Measurements from ENCODE around the gene BCAP31. TPM values are rescaled to one million over a fixed set of nuclear protein-coding genes. Genes with fewer than 3 reads are reported as not detected.
"Not testable (repeated sequence)": the region's sequence is repeated elsewhere in the genome, so short reads cannot be mapped to it uniquely, and the experiment has no call there.

The BCAP31 gene
- total RNA-seq, 1 experiment from 2014 or later: 219 TPM

DNA sequence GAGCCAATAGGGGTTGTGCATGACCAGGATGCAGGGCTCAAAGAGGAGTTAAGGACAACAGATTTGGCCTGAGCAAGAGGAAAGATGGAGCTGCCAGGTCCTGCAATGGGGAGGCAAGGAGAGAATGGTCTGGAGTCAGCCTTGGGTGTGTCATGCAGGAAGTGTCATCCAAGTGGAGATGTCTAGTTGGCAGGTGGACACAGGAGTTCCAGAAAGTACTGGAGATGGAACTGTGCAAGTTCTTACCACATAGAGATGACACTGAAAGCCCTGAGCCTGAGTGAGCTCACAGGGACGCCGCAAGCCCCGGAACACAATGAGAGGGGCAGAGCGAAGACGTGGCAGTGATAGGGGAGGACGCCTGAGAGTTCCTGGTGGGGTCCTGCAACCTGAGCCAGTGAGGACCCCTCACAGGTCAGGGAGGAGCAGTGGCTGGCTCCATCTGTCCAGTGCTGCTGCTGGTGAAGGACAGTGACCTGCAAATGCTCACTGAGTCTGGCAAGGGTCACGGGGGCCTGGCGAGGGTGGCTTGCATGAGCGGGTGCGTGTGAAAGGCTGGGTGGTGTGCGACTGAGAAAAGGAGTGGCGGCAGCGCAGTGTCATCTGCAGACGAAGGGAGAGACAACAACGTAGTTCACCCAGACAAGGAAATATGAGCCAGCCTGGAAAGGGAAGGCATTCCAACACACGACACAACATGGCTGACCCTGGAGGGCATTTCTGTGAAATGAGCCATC lies 27.0 kb downstream of the BCAP31 start:
- not testable (repeated sequence) for DNase-seq (ENCODE audit: extremely low read depth, low read depth)

DNA sequence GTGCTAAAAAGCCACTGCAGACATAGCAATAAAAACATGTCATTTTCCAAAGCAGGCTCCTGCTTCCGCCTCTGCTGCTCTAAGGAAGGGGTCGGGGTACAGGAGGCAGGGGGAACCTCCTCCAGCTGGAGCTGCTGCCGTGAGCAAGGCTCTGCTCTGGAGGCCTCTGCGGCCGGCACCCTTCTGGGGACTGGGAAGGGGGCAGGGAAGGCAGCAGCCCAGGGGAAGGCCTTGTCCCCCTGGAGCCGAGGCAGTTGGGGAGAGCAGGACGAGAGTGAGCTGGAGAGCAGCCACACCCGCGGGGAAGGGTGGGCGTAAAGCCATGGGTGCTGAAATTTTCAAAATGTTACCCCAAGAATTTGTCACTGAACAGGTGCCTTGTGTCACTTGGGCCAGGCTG lies 27.6 kb downstream of the BCAP31 start:
- not testable (repeated sequence) for DNase-seq (ENCODE audit: extremely low read depth, low read depth)

- DNase-seq (ENCODE audit: extremely low read depth, low read depth): no peak
These were observed 28.1 kb downstream of the BCAP31 start for GRCh38 chrX:153696100-153696499.

DNA sequence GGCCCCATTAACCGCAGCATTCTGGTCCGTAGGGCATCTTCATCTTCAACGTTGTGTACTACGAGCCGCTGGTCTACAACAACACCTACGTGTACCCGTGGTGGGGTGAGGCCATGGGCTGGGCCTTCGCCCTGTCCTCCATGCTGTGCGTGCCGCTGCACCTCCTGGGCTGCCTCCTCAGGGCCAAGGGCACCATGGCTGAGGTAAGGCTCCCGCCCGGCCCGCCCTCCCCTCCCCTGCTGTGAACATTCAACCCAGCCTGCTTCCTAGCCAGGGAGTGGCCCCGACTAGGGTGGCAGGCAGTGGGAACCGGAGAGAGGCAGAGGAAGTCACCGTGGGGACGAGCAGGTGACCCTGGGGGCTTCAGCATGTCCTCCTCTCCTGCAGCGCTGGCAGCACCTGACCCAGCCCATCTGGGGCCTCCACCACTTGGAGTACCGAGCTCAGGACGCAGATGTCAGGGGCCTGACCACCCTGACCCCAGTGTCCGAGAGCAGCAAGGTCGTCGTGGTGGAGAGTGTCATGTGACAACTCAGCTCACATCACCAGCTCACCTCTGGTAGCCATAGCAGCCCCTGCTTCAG lies 29.4 kb downstream of the BCAP31 start:
- no peak for DNase-seq (ENCODE audit: extremely low read depth, low read depth)

DNA sequence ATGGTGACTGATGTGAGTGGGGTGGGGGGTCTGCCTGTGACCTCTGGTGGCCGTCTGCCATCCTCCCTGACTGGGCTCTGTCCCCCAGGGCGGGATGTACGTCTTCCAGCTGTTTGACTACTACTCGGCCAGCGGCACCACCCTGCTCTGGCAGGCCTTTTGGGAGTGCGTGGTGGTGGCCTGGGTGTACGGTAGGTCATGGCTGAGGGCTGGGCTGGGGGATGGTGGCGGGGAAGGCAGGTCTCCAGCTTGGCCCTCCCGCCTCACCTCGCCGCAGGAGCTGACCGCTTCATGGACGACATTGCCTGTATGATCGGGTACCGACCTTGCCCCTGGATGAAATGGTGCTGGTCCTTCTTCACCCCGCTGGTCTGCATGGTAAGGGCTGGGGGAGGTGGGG lies 29.9 kb downstream of the BCAP31 start:
- not testable (repeated sequence) for DNase-seq (ENCODE audit: extremely low read depth, low read depth)

DNA sequence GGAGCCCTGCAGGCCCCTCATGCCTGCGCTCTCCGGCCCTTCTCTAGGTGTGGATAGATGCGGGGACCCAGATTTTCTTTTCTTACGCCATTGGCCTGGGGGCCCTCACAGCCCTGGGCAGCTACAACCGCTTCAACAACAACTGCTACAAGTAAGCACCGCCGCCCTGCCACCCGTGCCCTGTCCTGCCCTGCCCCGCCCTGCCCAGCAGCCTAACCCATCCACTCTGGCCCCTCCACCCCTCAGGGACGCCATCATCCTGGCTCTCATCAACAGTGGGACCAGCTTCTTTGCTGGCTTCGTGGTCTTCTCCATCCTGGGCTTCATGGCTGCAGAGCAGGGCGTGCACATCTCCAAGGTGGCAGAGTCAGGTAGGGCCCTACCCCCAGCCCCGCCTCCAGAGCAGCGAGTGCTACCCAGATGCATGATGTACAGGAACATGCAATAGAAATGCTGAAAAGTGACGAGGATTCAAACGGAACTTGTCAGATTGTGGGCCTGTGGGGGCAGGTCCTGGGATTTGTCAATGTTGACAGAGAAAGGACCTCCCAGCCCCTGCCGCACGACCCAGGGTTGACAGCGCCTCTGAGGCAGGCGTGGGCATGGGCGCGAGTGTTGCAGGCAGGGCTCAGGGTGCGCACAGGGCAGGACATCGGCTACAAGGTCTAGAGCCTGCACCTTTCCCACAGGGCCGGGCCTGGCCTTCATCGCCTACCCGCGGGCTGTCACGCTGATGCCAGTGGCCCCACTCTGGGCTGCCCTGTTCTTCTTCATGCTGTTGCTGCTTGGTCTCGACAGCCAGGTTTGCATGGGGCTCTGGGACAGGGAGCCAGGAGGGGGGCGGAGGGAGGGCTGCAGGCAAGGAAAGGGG lies 30.7 kb downstream of the BCAP31 start:
- no peak for DNase-seq (ENCODE audit: extremely low read depth, low read depth)

GRCh38 chrX:153692611-153693156 lies 31.5 kb downstream of the BCAP31 start:
- DNase-seq (ENCODE audit: extremely low read depth, low read depth): no peak

DNA sequence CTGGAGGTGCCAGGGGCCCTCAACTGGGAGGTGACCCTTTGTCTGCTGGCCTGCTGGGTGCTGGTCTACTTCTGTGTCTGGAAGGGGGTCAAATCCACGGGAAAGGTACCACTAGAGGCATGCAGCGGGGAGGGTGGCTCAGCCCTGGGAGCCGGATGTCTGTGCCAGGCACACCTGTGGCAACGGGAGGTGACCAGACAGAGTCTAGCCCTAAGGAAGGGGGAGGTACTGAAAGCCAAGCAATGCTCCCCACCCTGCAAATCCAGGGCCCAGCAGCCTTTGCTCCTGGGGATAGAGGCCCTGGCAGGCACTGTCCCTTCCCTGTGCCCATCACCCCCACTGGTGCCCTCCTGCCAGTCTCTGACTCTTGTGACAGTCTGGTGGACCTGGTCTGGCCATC lies 32.2 kb downstream of the BCAP31 start:
- no peak for DNase-seq (ENCODE audit: extremely low read depth, low read depth)

DNA sequence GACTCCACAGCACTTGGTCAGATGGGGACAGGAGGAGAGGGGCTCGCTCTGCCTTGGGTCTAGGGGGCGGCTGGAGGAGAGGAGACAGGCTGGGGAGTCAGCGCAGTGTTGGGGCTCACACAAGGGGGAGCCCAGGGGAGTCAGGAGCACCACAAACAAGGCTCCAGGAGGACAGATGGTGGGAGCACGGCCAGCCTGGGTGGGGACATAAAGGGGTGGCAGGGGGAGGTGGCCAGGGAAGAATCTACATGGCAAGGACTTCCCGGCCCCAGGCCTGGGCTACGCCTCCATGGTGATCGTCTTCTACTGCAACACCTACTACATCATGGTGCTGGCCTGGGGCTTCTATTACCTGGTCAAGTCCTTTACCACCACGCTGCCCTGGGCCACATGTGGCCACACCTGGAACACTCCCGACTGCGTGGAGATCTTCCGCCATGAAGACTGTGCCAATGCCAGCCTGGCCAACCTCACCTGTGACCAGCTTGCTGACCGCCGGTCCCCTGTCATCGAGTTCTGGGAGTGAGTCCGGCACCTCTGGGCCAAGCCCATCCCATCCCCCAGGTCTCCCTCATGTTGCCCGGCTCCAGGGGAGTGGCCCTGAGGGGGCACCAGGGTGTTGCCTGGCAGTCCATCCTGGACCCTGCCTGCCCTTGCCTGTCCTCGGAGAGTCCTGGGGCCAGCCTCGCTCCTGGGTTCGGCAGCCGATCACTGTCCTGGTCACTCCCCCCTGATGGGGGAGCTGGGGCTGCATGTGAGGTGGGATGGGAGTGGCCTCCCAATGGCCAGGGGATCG lies 33.0 kb downstream of the BCAP31 start:
- not testable (repeated sequence) for DNase-seq (ENCODE audit: extremely low read depth, low read depth)

- no peak for DNase-seq (ENCODE audit: extremely low read depth, low read depth)
These were observed 33.7 kb downstream of the BCAP31 start for GRCh38 chrX:153690466-153690865.

- DNase-seq (ENCODE audit: extremely low read depth, low read depth): no peak
These were observed 34.3 kb downstream of the BCAP31 start for GRCh38 chrX:153689654-153690465.

- peak; percentile 22 for DNase-seq (ENCODE audit: extremely low read depth, low read depth)
These were observed 35.1 kb downstream of the BCAP31 start for GRCh38 chrX:153688911-153689590.

GRCh38 chrX:153688506-153688905 lies 35.7 kb downstream of the BCAP31 start:
- DNase-seq (ENCODE audit: extremely low read depth, low read depth): no peak

- no peak for DNase-seq (ENCODE audit: extremely low read depth, low read depth)
These were observed 36.1 kb downstream of the BCAP31 start for GRCh38 chrX:153688071-153688470.

DNA sequence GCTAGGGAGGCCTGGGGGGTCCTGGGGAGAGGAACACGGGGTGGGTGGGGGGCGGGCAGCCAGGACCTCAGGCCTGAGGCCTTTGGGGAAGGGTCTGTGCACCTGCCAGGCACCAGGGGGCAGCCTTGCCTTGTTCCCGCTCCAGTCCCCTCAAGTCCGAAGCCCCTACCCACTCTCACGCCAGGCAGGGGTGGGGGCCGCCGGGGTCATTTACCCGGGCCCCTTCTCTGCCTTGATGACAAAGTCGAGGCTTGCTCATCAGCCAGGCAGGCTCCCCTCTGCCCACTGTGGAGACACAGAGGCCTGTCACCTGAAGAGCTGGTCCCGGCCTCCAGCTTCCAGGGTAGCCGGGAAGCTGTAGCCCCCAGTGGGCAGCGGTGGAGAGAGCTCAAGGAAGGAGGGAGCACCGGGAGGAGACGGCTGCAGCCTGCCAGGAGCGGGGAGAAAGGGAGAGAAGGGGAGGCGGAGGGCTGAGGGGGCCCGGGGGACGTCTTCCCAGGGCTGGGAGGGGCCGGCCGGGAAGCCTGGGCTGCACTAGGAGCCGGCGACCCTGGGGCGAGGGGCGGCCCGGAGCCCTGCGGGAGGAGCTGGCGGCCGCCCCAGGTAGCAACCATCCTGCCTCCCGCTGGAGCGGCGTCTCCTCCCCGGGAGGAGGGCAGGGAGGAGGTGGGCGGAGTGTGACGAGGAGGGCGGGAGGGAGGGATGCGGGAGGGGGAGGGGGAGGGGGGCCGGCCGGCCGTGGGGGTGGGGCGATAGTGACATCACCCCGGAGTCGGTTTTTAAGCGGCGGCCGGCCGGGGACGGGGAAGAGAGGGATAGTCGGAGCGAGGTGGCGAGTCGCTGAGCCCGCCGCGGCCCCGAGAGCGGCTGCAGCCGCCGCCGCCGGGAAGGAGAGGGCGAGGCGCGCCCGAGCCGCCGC lies 36.8 kb downstream of the BCAP31 start, which contains the start of gene SLC6A8:
SLC6A8 (plus strand) TSS at position 806 of the 919 bp plus-strand sequence. CDS start 649 bp downstream, outside the sequence.
- DNase-seq (ENCODE audit: extremely low read depth, low read depth): peak; percentile 68

DNA sequence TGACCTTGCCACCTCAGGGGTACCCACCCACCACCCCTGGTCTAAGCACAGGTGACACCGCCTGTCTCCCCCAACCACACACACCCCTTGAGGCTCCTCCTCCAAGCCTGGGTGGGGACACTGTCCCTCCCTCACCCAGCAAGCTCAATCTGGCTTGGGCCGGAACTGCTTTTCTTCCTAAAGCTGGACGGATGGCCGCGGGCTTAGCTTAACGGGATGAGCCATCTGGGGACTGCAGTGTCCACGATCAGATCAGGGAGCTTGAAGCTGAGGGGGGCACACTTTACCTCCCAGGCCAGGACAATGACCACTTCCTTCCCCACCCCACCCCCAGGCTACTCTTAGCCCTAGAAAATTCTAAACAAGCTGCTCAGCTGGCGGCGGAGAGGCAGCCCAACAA lies 37.5 kb downstream of the BCAP31 start:
- DNase-seq (ENCODE audit: extremely low read depth, low read depth): no peak

GRCh38 chrX:153685751-153686696 lies 38.2 kb downstream of the BCAP31 start:
- DNase-seq (ENCODE audit: extremely low read depth, low read depth): no peak
